HG02938 (cell line): Measurements from ENCODE around the gene MZT2B.
"Not testable (repeated sequence)": the region's sequence is repeated elsewhere in the genome, so short reads cannot be mapped to it uniquely, and the experiment has no call there.

ENCODE experiments used
- ATAC-seq: cut with Tn5 transposase; IDR thresholded peaks from one replicate; pipeline ENCODE4 v1.9.1; 2021; ENCODE audit warnings: mild to moderate bottlenecking, moderate library complexity; ENCODE audit not compliant: unreplicated experiment

MZT2B gene

DNA sequence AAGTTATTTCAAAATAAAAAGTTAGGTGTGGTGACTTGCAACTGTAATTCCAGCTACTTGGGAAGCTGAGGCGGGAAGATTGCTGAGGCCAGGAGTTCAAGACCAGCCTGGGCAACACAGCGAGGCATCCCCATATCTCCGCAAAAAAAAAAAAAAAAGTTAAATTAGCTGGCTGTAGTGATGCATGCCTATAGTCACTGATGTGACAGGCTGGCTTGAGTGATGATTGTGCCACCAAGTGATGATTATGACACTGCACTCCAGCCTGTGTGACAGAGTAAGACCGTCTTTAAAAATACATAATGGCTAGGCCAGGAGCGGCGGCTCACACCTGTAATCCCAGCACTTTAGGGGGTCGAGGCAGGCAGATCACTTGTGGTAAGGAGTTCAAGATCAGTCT, 12.2 kb upstream of the MZT2B start:
- ATAC-seq, result no peak

DNA sequence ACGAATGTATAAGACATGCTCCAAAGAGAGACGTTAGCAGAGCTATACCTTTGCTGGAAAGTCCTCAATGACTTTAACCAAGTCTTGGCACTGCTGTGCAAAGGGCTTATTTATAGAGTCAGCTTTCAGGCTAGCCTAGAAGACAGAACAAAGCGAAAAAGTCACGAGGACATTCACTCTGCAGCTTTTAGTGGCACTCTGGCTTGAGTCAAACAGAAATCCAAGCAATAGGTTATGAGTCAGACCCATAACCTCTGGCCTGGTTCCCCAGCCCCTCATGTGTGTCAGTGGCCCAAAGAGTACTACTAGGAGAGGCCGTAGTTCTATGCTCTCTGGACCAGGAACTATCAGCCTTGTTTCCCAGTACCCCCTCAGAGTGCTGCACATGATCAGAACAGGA, 7.2 kb upstream of the MZT2B start:
- not testable (repeated sequence) for ATAC-seq

DNA sequence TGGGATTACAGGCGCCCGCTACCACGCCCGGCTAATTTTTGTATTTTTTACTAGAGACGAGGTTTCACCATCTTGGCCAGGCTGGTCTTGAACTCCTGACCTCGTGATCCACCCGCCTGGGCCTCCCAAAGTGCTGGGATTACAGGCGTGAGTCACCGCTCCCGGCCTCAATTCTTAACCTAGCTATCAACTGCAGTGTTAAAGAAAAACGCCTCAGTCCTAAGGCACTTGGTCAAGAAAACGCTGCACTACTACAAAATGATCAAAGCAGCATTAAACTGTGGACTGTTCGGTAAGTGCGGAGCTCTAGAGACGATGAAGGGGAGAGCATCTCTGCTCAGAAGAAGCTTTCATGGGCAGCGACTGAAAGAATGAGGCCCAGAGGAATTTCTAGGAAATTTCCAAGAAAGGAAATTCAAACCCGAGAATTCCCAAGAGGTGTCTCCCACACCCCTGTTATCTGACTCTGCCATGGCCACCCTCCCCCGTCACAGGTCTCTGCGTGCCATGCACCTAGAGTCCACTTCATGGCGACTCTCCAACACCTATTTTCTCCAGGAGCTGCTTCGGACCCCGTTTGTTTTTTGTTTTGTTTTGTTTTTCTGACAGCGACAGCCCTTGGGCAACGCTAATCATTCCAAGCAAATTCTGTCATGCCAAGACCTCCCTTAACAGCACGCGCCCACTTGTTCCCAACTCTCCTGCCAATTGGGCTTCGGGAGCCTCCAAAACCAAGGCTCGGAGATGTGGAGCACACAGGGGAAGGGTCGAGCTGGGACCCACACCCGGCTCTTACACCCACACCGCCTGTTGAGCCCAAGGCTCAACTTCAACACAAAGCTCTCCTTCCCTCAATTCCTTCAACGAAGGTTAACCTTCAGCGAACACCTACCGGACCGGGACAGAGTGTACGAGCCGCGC, 1.4 kb upstream of the MZT2B start:
- ATAC-seq, result not testable (repeated sequence)

DNA sequence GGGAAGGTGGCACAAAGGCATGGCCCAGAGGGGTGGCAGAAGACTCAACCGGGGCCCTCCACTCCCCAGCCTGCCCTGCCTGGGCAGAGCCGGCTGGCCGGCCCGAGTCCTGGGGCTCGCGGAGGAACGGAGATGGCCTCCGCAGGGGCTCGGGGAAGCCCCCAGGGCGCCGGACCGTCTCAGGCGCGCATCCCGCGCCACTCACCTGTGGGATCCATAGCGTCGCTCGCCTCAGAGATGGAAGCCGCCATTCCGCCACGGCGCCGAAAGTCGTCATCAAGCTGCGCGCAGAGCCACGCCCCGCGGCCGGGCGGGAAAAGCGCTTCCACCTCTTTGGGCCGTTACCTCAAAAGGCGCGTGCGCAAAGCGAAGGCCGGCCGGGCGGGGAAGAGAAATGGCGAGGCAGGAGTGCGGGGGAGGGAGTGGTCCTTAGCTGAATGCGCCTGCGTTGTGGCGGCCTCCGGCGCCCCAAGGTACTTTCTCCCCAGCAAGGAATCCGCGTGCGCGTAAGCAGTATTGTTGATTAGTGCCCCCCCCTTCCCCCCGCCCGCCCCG, 660 bp upstream of the MZT2B start, which contains the start of gene SMPD4:
TSS of gene SMPD4 (minus strand) at position 278 of the 555 bp plus-strand sequence. CDS start 5,010 bp downstream, outside the sequence.
- ATAC-seq, result peak; percentile 56

DNA sequence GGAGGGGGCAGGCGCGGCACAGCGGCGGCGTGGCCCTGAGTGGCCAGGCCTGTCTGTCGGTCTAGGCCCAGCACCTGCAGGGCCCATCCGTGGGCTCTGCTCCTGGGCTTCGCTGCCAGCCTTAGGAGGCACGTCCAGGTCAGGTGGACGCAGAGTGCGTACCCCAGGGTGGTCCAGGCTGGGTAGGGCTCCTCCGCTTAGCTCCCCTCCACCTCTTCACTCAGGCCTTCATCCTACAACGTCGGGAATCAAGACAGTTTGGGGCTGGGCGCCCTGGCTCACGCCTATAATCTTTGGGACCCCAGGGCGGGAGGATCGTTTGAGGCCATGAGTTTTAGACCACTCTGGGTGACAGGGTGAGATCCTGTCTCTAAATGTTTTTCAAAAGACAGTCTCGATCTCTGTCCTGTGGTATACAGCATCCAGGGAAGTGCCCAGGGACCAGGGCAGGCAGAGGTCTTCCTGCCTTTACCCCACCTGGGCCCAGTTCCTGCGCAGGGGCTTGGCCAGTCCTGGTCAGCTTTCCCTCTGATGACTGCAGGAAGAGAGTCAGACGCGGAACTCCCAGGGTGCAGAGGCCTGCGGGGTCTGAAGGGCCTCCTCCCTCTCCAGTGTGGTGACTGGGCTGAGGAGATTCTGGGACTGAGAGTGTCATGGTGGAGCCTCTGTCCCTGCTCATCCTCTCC, 907 bp downstream of the MZT2B start:
- not testable (repeated sequence) for ATAC-seq

DNA sequence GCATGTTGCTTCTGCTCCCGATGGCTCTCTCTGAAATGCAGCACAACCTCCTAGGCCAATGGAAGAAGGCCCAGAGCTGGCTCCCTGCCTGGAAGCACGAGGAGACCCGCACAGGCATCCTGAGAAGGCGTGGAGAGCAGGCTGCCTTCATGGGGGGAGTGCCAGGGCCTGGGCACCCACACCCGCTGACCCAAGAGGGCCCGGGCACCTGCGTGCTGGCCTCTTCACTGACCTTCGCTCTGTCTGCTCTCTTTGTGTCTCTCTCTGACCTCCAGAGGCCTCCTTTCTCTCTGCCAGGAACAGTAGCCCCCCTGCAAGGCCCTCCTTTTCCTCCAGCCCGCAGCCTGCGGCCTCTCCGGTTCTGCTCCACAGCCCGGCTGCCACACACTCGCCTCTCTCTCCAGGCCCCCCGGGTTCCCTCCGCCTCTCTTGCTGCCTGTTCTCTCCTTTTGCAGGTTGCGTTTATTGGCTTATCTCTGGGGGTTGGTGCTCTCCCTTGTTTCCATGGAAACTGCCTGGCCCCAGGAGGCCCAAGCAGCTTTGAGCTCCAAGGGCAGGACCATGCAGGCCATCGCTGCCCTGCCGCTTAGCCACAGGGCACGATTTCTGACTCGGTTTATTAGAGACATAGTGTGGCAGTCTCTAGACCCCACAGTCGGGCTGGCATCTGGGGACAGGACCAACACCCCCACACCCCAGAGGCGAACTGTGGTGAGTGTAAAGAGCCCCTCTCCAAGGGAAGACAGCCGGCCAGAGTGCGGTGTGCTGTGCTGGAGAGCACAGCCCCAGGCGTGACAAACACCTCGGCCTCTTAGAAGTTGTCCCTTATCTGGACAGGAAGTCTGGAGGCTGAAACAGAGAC, 1.7 kb downstream of the MZT2B start:
- no peak for ATAC-seq

DNA sequence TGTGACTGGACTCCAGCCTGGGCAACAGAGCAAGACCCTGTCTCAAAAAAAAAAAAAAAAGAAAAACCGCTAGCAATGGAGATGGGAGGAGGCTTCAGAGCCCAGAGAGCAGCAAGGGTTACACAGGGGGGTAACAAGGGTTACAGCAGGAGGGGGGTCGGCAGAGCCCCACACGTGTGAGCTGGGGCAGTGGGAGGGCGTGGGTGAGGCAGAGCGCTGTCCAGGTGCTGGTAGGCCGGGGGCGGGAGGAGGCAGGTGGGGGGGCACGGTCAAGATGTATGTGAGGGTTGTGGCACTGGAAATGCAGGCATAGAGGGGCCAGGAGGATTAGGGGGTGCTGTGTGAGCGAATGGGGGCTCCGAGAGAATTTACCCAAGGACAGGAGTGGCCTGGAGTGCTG, 3.4 kb downstream of the MZT2B start:
- no peak for ATAC-seq

DNA sequence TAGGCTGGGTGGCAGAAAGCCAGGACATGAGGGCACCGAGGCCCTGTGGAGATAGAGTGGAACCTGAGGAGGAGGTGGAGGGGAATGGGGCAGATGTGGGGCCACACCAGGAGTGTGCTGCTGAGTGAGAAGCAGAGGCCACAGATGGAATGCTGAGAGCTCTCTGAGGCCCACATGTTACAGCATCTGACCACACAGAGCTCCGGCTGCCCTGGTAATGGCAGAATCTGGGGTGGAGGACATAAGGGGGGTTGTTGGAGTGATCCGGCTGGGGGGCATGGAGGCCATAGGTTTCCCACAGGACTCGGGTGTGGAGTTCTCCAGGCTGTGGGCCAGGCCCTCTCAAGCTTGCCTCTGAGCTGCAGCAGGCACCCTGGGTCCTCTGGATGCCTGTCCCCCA, 3.8 kb downstream of the MZT2B start:
- ATAC-seq, result no peak

DNA sequence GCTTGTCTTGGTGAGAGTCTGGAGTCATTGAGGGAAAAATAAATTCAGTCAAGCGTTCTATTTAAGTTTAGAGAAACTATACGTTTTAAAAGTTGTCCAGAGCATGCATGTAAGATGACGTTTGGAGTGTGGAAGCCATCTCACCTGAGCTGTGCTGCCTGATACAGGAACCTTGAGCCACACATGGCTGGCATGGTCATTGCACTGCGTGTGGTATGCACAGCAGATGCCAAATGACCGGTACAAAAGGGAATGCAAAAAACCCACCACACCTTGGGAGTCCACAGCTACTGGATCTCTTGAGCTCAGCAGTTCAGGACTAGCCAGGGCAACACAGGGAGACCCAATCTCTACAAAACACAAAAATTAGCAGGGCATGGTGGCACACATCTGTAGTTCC, 4.3 kb downstream of the MZT2B start:
- ATAC-seq, result no peak

DNA sequence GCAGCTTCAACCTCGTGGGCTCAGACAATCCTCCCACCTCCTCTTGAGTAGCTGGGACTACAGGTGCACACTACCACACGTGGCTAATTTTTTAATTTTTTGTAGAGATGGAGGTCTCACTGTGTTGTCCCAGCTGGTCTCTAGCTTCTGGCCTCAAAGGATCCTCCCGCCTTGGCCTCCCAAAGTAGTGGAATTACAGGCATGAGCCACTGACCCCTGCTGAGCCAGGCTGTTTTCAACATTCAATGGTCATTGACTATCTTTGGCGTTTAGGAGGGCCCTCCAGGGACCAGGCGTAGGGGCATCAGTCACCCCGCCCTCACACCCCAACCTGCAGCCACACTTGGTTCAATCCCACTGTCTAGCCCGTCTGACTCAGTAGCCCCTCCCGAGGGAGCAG, 5.2 kb downstream of the MZT2B start:
- no peak for ATAC-seq

DNA sequence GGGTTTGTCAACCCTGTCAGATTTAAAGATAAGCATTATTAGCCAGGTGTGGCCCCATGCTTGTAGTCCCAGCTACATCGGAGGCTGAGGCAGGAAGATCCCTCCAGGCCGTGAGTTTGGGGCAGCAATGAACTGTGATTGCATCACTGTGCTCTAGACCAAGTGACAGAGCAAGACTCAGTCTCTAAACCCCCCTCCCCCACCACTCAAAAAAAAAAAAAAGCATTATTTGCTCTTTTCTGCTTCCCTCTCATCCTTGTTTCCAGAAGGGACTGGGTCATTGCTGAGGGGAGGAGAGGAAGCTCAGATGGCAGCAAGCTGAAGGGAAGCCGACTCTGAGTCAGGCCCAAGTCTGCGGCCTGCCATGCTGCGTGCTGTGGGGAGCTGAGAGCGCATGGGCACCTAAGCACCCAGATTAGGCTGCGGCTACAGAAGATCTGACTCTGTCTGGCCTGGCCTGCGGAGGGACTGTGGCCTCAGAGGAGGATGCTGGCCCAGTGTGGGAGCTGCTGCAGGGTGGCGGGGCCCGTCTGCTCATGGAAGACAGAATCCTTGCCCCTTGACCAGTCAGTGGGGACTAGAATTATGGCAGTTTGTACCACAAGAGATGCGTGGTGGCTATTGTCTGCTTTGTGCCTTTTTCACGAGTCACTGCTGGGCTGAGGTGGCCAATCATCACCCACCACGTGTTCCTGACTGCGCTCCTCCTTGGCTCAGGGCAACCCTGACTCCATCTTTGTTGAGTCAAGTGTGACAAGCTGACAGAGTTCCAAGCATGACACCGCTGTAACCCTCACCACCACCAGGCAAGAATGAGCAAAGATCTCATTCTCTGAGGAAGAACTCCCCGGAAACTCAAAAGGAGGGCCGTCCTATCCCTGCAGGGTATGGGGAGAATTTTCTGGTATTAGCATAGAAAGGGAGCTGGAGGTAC, 6.1 kb downstream of the MZT2B start:
- ATAC-seq, result not testable (repeated sequence)

DNA sequence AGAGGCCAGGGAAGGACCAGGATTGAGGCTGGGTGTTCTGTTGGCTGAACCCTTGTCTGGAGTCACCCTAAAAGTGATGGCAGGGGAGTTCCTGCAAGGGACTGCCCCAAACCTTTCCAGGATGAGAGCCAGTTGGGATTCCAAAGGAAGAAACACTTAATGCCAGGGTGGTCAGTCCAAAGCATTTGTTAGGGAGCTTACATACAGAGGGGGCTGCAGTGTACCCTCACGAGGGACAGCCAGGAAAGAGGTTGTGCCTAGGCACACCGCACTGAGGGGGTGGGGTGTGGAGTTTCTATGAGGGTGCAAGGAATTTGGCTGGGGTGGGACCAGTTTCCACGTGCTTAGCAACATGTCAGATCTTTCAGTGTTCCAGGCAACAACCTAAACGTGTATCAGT, 6.9 kb downstream of the MZT2B start:
- ATAC-seq, result not testable (repeated sequence)

DNA sequence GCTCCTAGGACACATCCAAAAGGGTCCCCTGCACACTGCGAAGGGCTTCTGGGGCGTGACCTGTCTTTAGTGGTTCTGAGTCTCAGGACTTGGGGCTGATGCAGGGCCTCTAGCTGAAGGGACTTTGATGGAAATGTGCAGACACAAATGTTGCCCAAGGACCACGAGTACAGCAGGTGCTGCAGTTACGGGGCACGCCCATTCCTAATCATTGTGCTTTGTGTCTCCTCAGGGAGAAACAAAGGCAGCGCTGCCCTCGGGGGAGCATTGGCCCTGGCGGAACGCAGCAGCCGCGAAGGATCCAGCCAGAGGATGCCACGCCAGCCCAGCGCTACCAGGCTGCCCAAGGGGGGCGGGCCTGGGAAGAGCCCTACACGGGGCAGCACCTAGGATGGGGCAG, 8.2 kb downstream of the MZT2B start:
- ATAC-seq, result no peak

DNA sequence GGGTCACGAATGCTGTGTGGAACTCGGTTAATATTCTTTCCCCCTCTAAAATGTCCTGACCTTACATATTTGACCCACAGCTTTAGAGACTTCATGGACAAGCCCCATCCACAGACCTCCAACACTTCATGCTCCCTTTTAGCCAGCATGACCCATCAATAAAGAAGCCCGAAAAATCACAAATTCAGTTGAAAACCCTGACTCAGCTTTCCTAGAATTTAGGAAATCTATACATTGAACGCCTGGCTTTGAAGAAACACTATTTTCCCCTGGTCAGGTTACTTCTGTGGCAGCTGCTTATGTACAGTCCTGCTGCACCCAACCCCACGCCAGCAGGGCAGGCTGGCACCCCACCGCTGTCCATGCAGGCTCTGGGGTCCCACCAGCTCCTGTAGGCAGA, 9.3 kb downstream of the MZT2B start:
- not testable (repeated sequence) for ATAC-seq

DNA sequence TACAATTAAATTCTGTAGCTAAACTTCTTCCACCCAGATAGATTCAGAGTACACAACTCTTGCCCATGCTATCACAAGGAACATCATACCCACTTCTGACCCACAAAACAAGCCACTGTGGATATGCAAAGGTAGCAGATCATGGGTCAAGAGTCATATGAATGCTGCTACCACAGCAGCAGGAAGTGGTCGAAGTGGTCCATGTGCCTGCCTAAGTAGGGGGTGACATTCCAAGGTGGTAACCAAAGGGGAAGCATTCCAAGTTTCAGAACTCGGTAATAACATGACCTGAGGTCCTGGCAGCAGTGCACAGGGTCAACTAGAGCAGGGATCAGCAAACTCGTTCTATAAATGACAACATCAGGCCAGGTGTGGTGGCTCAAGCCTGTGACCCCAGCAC, 10.4 kb downstream of the MZT2B start:
- not testable (repeated sequence) for ATAC-seq

DNA sequence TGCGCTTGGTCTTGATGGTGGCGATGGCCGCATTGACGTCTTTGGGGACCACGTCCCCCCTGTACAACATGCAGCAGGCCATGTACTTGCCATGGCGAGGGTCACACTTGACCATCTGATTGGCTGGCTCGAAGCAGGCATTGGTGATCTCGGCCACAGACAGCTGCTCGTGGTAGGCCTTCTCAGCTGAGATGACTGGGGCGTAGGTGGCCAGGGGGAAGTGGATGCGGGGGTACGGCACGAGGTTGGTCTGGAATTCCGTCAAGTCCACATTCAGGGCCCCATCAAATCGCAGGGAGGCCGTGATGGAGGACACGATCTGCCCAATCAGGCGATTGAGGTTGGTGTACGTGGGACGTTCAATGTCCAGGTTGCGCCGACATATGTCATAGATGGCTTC, 11.8 kb downstream of the MZT2B start:
- ATAC-seq, result not testable (repeated sequence)

DNA sequence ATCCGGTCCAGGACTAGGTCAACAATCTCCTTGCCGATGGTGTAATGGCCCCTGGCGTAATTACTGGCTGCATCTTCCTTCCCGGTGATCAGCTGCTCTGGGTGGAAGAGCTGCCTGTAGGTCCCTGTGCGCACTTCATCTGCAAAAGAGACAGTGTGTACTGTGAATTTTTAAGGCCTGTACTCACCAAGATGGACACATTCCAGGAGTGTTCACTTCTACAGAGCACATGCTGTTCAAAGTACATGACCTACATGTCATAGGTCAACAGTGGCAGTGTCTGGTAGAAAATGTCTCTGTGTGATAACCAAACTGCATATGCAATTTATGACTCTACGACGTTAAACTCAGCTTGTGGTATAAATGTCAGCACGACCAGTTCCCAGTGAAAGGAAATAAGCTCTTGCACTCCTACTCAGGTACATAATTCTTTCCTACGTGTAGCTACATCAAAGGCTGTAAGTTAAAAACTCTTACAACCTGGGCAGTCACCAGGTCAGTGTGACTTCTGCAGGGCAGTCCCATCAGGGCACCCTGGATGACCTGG, 13.1 kb downstream of the MZT2B start:
- ATAC-seq, result not testable (repeated sequence)

DNA sequence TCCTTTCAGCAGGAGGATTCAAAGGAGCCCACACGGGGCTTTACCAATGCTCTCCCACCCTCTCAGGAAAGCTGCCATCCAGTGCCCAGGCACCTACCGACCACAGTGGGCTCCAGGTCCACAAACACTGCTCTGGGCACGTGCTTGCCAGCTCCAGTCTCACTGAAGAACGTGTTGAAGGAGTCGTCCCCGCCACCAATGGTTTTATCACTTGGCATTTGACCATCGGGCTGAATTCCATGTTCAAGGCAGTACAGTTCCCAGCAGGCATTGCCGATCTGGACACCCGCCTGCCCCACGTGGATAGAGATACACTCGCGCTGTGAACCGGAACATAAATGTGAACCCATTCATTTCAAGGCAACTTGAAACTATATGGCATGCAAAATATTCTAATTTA, 14.0 kb downstream of the MZT2B start:
- ATAC-seq, result not testable (repeated sequence)

DNA sequence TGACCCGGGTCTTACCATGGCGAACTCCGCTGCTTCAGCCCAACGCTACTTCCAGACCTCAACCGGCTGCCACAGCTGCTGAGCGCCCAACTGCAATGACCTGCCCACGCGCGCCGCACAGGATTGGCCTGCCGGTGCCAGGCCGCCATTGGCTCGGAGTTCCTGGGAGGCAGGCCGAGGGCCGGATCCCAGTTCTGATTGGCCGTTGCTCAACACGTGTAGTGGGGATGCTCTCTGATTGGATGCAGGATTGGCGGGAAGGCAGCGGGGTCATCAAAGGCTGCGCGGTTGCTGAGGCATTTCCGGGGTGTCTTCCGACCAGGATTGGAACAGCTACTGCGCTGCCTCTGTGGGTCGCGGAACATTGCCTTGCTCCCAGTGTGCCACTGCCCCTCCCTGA, 16.3 kb downstream of the MZT2B start, which contains the start of gene TUBA3E:
TSS of gene TUBA3E (minus strand) at position 97 of the 400 bp plus-strand sequence. CDS start at position 18, 79 bp downstream.
- no peak for ATAC-seq
